ENCODE results near the gene RIMBP2.

Gene RIMBP2

GRCh38 chr12:130434560-130434959, 281.5 kb downstream of the RIMBP2 start:
- in situ Hi-C loops (cut with MboI; ENCODE audit: low sequenced_read_pairs) = no loop called here

- in situ Hi-C loops (cut with MboI; ENCODE audit: low sequenced_read_pairs) = no loop called here
These were observed 282.3 kb downstream of the RIMBP2 start for GRCh38 chr12:130433834-130434233.

- in situ Hi-C loops (cut with MboI; ENCODE audit: low sequenced_read_pairs) = no loop called here
These were observed 282.7 kb downstream of the RIMBP2 start for GRCh38 chr12:130433411-130433810.

- in situ Hi-C loops (cut with MboI; ENCODE audit: low sequenced_read_pairs) = no loop called here
These were observed 284.9 kb downstream of the RIMBP2 start for GRCh38 chr12:130431176-130431575.

GRCh38 chr12:130429656-130430505, 286.2 kb downstream of the RIMBP2 start:
- in situ Hi-C loops (cut with MboI; ENCODE audit: low sequenced_read_pairs) = no loop called here

GRCh38 chr12:130428116-130428515, 288.0 kb downstream of the RIMBP2 start:
- in situ Hi-C loops (cut with MboI; ENCODE audit: low sequenced_read_pairs) = no loop called here

GRCh38 chr12:130427381-130427887, 288.7 kb downstream of the RIMBP2 start:
- in situ Hi-C loops (cut with MboI; ENCODE audit: low sequenced_read_pairs) = no loop called here

- in situ Hi-C loops (cut with MboI; ENCODE audit: low sequenced_read_pairs) = no loop called here
These were observed 290.3 kb downstream of the RIMBP2 start for GRCh38 chr12:130425698-130426245.

GRCh38 chr12:130424858-130425697, 291.0 kb downstream of the RIMBP2 start:
- in situ Hi-C loops (cut with MboI; ENCODE audit: low sequenced_read_pairs) = no loop called here

- in situ Hi-C loops (cut with MboI; ENCODE audit: low sequenced_read_pairs) = no loop called here
These were observed 291.9 kb downstream of the RIMBP2 start for GRCh38 chr12:130423991-130424857.

GRCh38 chr12:130423136-130423535, 293.0 kb downstream of the RIMBP2 start:
- in situ Hi-C loops (cut with MboI; ENCODE audit: low sequenced_read_pairs) = no loop called here

- in situ Hi-C loops (cut with MboI; ENCODE audit: low sequenced_read_pairs) = no loop called here
These were observed 293.4 kb downstream of the RIMBP2 start for GRCh38 chr12:130422676-130423075.

GRCh38 chr12:130421896-130422295, 294.2 kb downstream of the RIMBP2 start:
- in situ Hi-C loops (cut with MboI; ENCODE audit: low sequenced_read_pairs) = no loop called here

- in situ Hi-C loops (cut with MboI; ENCODE audit: low sequenced_read_pairs) = no loop called here
These were observed 296.0 kb downstream of the RIMBP2 start for GRCh38 chr12:130420071-130420470.

GRCh38 chr12:130419116-130419515, 297.0 kb downstream of the RIMBP2 start:
- in situ Hi-C loops (cut with MboI; ENCODE audit: low sequenced_read_pairs) = no loop called here

- in situ Hi-C loops (cut with MboI; ENCODE audit: low sequenced_read_pairs) = no loop called here
These were observed 297.8 kb downstream of the RIMBP2 start for GRCh38 chr12:130418251-130418650.

GRCh38 chr12:130414381-130414780, 301.7 kb downstream of the RIMBP2 start:
- in situ Hi-C loops (cut with MboI; ENCODE audit: low sequenced_read_pairs) = no loop called here

GRCh38 chr12:130413909-130414308, 302.2 kb downstream of the RIMBP2 start:
- in situ Hi-C loops (cut with MboI; ENCODE audit: low sequenced_read_pairs) = no loop called here

GRCh38 chr12:130412384-130412783, 303.7 kb downstream of the RIMBP2 start:
- in situ Hi-C loops (cut with MboI; ENCODE audit: low sequenced_read_pairs) = no loop called here

- in situ Hi-C loops (cut with MboI; ENCODE audit: low sequenced_read_pairs) = no loop called here
These were observed 310.8 kb downstream of the RIMBP2 start for GRCh38 chr12:130405332-130405731.

Data from HL-60/S4 treated with phorbol 12-myristate 13-acetate at 8.2 ng/mL for 4 days and 3 days (cell line).